NCI-H2081 (cell line): ENCODE data around the gene HIVEP3.
"Not testable (repeated sequence)": the region's sequence is repeated elsewhere in the genome, so short reads cannot be mapped to it uniquely, and the experiment has no call there.

Experiments used
- DNase-seq, 2 experiments: peaks; one replicate each; lab custom pipeline; 2025; lab: John Stamatoyannopoulos, UW

Gene HIVEP3

DNA sequence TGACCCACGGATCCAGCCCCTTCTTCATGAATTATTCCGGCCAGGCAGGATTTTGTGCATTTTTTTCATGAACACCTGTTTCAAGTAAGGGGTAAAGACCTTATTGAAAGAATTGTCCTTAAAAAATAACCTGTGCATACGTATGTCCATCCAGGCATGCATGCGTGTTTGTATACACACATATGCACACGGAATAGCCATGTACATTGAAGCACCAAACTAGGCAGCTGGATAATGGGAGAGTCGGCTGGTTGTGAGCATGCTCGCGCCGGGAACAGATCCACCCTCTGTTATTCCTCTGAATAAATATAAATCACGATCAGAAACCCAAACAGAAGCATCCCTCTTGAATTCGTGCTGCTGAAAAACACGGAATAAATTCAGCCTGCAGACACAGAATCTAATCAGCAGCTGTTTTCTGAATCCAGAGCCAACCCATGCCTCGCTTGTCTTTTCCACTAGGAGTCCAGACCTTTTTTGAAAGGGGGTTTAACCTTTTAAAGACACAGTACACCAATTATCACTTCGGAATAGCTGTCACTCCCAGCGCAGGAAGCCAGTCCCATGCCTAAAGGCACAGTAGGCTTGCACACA lies at the start of gene HIVEP3:
Gene HIVEP3 (minus strand): TSS at position 473 of the 594 bp plus-strand sequence.
- DNase-seq = peak; percentile 27 to 82

DNA sequence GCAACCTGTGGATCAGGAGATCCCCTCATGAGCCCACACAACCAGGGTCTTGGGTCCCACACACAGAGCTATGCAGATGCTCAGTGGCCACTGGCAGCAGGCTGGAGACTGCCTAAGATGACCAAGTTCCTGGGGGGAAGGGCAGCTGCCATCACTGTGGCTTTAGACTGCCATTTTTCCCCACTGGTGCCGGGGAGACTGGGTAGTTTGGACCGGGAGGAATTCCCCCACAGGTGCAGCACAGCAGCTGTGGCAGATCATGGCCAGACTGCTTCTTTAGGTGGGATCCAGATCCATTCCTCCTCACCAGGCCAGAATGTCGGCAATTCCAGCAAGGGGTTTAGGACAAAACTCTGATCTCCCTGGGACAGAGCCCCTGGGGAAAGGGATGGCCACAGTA lies 45.7 kb upstream of the HIVEP3 start:
- no peak for DNase-seq

DNA sequence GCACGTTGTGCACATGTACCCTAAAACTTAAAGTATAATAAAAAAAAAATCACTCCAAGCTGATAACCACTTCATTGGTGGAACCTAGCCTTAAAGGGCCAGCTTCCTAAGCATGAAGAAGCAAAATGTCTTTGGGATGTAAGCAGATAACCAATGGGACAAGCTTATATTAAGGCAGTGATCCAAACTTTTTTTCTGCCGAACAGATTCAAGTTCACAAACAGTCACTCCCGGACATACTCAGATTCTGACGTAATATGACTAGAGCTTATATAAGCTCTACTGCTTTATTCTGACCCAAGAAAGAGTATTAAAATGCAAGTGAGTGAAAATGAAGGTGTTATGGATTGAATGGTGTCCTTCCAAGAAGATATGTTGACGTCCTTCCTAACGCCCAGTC lies 44.9 kb upstream of the HIVEP3 start:
- DNase-seq = no peak

DNA sequence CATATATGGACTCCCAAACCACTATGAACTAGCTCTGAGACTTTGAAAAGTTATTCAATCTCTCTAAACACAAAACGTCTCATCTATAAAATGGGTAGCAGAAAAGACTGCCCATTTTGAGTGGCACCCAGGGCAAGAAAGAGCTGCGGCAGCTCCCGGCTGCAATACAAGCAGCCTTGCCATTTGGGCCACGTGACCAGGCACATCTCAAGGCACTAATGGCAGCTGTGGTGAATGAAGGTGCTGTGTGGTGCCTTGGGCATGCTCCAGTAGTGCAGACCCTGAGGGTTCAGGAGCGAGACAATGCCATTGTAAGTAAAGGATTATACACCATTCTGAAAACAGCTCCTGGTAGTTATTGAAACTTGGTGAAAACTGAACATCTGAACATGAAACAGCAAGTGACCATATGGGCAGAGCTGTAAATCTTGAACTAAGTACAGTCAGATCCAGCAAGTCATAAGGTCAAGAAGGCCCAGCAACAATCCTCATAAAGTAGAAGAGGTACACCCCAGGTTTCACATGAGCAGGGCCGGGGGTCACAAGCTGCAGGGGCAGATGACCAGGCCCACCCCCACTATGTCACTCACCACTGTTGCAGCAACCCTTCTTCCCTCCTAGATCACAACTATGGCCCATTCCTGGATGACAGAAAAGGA lies 39.4 kb upstream of the HIVEP3 start:
- no peak for DNase-seq

DNA sequence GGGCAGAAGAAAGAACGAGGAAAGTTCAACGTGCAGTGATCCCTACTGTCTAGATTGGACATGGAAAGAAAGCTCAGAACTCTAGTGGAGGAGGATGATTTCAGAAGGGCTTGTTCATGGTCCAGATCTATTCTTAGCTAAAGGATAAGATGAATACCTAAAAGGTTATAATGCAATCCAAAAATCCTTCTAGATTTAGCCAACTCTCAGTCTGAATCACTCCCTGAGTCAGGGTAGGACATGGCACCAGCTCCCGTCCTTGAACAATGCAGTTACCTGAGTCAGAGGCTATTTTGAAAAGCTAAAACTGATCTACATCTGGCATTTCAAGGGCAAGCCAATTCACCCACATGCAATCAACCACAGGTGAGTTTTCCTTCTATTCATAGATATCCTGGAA lies 38.8 kb upstream of the HIVEP3 start:
- no peak for DNase-seq

DNA sequence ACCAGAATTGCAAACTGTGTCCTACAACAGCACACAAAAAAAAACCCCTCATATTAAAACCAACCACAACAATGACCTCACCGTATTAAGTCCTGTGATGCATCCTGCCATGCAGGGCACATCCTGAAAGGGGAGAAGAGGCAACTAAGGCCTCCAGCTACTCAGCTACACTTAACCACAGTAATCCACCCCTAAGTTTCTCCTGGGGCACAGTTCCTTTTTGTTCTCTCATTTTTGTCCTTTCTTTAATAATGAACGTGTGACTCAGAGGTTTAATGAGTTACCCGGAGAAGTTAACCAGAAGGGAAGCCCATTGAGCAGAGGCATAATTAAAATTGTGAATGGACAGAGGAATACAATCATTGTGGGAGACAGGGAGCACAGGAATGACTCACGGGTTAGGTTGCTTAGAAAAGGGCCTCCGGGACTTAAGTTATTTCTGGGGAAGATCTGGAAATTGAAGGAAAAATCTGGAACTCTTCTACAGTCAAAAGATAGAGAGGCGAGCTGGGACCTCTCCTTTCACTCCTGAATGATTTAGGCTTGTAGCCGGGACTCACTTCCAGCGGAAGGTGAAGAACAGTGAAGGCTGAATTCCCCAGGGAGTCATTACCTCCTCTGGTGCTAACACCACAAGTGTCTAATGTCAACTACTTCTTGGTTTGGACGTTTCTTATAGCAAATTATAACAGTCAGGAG lies 36.9 kb upstream of the HIVEP3 start:
- DNase-seq = peak in 1 of 2 experiments; percentile 10

DNA sequence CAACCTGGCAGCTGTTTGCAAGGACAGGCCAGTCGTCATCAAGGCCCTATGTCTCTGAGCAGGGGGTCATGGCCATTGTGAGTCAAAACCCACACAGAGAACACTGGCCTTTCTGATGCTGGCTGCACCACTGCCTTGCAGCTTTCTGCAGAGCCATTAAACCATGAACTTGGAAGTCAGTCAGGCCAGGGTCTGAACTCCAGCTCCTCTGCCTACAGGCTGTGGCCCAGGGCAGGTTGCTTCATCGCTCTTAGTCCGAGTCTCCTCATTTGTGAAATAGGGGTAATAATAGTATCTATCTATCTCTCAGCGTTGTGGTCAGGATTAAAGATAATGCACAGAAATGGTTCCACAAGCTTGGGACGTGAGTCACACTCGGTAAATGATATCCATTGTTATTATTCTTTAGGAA lies 35.8 kb upstream of the HIVEP3 start:
- DNase-seq = no peak

DNA sequence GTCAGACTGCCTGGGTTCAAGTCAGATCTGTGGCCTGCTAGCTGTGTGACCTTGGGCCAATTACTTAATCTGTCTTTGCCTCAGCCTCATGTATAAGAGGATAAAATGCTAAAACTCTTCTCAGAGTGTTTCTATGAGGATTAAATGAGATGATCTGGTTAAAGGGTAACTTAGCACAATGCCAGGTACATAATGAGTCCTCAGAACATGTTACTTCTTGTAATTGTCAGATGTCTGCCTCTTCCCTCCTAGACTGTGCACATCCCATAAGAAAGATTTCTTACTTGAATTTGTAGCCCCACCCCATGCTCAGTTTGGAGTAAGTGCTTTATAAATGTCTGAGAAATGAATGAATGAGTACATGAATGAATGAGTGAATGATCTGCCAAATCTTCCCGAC lies 34.6 kb upstream of the HIVEP3 start:
- DNase-seq = no peak

DNA sequence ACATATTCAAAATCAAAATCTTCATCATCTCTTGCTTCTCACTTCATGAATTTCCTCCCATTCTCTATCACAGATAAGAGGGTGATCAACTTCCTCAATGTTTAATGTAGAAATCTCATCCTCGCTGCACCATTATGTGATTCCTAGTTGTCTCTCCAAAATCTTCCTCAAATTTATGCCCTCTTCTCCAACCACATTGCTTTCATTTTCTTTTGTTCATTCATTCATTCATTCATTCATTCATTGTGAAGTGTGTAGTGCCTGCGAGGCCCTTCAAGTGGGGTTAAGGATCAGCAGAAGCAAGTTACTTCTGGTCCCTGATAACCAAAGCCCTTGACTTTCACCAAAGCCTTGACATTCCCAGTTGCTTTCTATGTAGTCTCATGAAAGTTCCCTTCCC lies 33.5 kb upstream of the HIVEP3 start:
- no peak for DNase-seq

DNA sequence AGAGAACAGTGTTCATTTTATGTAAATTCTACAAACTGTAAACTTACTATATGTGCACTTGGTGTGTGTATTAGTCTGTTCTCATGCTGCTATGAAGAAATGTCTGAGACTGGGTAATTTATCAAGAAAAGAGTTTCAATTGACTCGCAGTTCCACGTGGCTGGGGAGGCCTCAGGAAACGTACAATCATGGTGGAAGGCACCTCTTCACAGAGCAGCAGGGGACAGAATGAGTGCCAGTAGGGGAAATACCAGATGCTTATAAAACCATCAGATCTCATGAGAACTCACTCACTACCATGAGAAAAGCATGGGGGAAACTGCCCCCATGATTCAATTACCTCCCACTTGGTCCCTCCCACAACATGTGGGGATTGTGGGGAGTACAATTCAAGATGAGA lies 32.8 kb upstream of the HIVEP3 start:
- DNase-seq = not testable (repeated sequence)

DNA sequence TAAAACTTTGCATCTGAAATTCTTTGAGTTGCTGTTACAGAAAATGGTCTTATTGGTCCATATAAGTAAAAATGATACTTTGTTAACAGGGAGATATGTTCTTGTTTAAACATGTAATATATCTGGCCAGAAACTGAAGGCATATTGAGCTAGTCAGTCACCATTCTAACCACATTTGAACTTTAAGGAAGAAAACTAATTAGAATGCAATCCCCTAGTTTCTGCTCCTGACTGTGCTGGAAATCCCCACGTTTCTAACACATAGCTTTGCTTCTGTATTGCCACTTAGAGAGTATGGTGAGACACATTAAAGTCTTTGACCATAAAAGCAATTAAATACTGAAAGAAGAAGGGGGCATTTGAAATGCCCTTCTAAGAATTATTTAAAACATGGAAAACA lies 32.1 kb upstream of the HIVEP3 start:
- no peak for DNase-seq

DNA sequence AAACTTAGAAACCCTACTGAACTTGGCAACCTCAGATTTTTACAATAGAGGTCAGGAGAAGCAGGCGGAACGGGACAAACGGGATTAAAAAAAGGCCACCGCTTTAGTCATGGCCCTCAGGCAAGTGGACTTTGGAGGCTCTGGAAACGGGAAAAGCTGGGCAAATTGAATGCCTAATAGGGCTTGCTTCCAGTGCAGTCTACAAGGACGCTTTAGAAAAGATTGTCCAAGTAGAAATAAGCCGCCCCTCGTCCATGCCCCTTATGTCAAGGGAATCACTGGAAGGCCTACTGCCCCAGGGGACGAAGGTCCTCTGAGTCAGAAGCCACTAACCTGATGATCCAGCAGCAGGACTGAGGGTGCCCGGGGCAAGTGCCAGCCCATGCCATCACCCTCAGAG lies 27.2 kb upstream of the HIVEP3 start:
- DNase-seq = not testable (repeated sequence)

DNA sequence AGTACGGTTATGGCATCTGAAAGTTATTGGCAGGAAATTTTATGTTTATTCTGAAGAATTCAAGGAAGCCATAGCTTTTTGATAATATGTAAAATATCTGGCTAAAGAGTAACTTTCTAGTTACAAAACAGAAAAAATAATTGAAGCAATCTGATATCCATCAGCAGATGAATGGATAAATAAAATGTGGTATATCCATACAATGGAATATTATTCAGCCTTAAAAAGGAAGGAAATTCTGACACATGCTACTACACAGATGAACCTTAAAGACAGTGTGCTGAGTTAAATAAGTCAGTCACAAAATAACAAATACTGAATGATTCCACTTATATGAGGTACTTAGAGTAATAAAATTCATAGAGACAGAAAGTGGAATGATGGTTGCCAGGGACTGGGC lies 25.0 kb upstream of the HIVEP3 start:
- DNase-seq = no peak

DNA sequence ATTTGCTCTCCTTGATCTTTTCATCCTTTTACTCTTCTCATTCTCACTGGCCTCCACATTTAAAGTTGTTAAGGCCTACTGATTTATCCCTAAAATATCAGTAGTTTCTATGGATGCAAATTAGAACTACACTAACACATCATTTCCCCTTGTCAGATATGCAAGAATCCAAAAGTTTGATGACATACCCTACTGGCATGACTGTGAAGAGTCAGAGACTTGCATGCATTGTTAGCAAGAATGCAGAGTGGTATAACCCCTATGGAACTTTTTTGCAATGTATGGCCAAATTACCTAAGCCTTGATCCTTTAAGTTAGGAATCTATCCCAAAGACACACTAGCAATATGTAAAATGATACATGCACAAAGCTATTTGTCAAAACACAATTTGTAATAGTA lies 23.6 kb upstream of the HIVEP3 start:
- DNase-seq = no peak

DNA sequence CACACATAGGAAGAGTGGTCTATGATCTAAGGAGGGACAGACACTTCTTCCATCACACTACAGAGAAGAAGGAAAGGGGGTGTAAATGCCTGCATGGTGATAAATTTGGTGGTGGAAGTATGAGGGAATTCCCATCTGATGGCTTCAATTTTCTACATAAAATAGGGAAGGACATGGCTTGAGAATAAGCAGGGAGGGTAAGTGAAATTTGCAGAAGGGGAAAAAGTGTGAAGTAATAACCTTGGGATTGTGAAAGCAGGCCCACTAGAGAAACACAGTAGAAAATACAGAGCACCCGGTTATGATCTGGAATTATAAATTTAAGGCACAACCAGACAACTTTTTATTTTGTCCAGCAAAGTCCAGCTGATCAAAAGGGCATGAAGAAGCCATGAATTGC lies 22.7 kb upstream of the HIVEP3 start:
- DNase-seq = no peak

DNA sequence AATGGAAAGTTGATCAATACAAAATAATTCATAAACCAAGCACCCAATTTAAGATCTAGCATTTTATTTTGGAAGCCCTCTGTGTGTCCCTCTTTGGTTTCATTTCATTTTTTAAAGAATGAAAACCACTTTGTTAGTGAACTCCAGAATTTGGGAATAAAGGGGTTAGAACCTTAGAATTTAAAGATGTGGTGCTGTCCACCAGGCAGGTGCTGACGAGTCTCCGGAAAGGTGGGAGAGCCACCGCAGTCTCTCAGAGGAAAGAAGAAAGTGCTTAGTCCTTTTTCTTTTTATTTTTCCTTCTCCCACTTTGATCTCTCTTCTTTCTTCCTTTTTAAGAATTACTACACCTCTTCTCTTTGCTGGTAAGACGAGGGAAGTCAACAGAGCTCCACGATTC lies 20.5 kb upstream of the HIVEP3 start:
- no peak for DNase-seq

DNA sequence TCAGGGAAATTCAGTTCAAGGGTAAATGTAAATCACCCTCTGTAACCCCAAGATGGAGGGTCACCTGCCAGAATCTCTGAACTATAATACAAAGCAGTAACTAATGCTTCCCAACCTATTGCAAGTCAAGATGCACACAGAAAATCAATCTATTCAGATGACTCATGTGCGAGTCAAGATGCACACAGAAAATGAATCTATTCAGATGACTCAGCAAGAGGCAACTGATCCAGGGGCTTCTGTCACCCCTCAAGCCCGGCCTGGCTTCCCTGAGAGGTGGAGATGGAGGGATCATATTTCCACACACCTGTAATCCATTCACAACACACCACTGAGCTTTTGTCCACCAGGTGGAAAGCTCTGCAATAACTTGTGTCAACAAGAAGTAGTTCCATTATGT lies 17.4 kb upstream of the HIVEP3 start:
- peak; percentile 55 to 90 for DNase-seq

DNA sequence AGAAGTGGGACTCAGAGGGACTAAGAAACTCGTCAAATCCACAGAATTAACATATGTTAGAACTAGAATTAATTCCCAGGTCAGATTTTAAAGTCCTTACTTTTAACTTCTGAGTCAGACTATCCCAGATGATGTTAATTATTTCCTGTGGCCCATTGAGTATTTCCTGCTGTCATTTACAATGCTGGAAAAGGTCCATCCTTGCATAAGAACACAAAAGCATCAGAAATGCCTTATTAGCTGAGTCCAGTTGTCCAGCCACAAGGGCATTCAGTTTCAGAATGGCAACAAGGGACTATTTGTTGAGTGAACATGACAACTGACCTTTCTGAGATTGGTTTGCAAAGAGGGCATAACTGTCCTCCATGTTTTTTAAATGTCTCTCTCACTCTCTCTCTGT lies 16.5 kb upstream of the HIVEP3 start:
- DNase-seq = no peak

DNA sequence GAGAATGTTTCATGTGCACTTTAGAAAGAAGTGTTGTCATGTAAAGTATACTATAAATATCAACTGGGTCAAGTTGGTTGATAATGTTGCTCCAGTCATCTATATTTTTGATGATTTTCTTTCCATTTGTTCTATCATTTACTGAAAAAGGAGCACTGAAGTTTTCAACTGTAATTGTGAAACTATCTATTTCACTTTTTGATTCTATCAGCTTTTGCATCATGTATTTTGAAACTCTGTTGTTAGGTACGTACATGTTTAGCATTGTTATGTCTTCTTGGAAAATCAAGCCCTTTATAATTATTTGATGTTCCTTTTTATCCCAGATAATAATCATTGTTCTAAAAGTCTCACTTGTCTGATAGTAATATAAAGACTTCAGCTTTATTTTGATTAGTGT lies 14.4 kb upstream of the HIVEP3 start:
- no peak for DNase-seq

DNA sequence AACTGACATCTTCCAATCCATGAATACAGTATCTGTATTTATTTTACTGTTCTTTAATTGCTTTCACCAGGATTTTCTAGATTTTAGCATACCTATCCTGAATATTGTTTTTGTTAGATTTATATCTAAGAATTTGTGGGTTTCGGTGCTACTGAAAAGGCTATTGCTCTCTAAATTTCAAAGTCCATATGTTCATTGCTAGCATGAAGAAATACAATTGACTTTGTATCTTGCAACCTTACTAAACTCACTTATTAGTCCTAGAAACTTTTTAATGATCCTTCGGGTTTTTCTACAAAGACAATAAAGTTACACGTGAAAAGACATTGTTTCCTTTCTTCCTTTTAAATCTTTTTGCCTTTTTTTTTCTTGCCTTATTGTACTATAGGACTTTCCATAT lies 12.9 kb upstream of the HIVEP3 start:
- DNase-seq = no peak

DNA sequence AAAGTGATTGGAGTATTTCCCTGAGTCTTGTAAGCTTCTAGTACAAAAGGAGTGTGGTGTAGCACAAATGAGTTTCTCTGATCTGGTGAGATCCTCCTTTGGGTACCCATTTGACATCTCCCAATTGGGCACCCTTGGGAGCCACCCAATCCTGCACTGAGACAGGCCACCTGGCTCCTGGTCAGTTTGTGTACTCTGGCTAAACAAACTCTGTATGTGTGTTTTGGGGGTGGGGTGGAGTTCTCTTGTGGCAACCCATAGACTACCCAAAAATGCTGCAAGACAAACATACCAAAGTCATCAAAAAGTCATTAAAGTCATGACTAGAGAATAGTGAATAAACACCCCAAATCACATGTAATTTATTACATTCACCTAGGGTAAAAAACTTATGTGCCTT lies 8.4 kb upstream of the HIVEP3 start:
- DNase-seq = peak in 1 of 2 experiments; percentile 35

DNA sequence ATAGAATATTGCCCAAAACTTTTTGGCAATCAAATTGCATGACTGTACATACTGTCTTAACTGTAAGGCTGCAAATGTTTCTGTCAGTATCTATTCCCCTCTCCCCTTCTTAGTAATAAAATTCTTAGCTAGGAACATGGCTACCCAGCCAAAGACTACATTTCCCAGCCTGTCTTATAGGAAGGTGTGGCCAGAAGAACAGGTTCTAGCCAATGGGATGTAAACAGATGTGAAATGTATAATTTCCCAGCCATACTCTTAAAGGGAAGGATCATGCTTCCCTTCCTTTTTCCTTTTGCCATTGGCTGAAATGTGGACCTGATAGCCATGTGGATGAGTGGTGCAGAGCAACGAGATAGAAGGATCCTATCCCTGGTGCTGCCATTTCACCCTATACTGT lies 7.0 kb upstream of the HIVEP3 start:
- peak in 1 of 2 experiments; percentile 28 for DNase-seq

DNA sequence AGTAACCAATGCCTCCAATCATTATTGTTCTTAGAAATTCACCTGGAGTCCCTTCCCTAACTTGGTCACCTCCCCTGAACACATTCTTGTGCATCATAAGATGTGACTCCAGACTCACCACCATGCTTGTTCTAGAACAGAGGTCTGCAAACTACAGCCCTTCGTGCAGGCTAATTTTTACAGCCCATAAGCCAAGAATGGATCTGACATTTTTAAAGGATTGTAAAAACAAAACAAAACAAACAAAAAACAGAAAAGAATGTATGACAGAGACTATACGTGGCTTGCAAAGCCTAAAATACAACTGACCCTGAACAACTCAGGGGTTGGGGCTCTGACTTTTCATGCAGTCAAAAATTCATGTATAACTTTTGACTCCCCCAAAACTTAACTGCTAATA lies 6.2 kb upstream of the HIVEP3 start:
- DNase-seq = no peak

DNA sequence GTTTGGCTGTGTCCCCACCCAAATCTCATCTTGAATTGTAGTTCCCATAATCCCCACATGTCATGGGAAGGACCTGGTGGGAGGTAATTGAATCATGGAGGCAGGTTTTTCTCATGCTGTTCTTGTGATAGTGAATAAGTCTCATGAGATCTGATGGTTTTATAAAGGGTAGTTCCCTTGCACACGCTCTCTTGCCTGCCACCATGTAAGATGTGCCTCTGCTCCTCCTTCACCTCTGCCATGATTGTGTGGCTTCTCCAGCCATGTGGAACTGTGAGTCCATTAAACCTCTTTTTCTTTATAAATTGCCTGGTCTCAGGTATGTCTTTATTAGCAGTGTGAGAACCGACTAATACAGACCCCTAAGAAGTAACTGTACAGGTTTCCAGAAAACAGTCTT lies 2.5 kb upstream of the HIVEP3 start:
- DNase-seq = not testable (repeated sequence)
